H9 (cell line): ENCODE results near the gene GPR25. TPM values are rescaled to one million over a fixed set of nuclear protein-coding genes. Genes with fewer than 3 reads are reported as not detected.

Source experiments
- DNase-seq: peaks from one replicate; pipeline ENCODE4 v3.0.0-alpha.2; 2017
- H2AFZ ChIP-seq: one replicate; pipeline ENCODE4 v1.6.1; 2013; ENCODE audit warnings: mild to moderate bottlenecking, low read length, control low read depth, moderate library complexity
- H2AK5ac ChIP-seq: 2 replicates; pipeline ENCODE4 v1.6.1; 2013; ENCODE audit warnings: low read length, control low read depth, mixed read lengths; ENCODE audit not compliant: insufficient read length
- H2BK120ac ChIP-seq: one replicate; pipeline ENCODE4 v1.6.1; 2013; ENCODE audit warnings: low read depth, mild to moderate bottlenecking, low read length, control low read depth, inconsistent platforms; ENCODE audit not compliant: poor library complexity, severe bottlenecking
- H2BK12ac ChIP-seq: 2 replicates; pipeline ENCODE4 v1.6.1; 2013; ENCODE audit warnings: low read length, control low read depth, mixed read lengths, low read depth; ENCODE audit not compliant: insufficient read length
- H2BK15ac ChIP-seq: 2 replicates; pipeline ENCODE4 v1.6.1; 2013; ENCODE audit warnings: low read depth, low read length, control low read depth
- H2BK20ac ChIP-seq: one replicate; pipeline ENCODE4 v1.6.1; 2013; ENCODE audit warnings: low read depth, mild to moderate bottlenecking, low read length, control low read depth, inconsistent platforms; ENCODE audit not compliant: poor library complexity, severe bottlenecking
- H2BK5ac ChIP-seq: 2 replicates; pipeline ENCODE4 v1.6.1; 2013; ENCODE audit warnings: low read length, control low read depth, mixed read lengths; ENCODE audit not compliant: insufficient read length
- H3K14ac ChIP-seq: 2 replicates; pipeline ENCODE4 v1.6.1; 2013; ENCODE audit warnings: low read length, control low read depth; ENCODE audit not compliant: insufficient read depth
- H3K18ac ChIP-seq: 2 replicates; pipeline ENCODE4 v1.6.1; 2013; ENCODE audit warnings: low read depth, mild to moderate bottlenecking, mixed read lengths, low read length, control low read depth; ENCODE audit not compliant: insufficient read length
- H3K23ac ChIP-seq: 2 replicates; pipeline ENCODE4 v1.6.1; 2013; ENCODE audit warnings: low read length, control low read depth, mixed read lengths, low read depth; ENCODE audit not compliant: insufficient read length
- H3K23me2 ChIP-seq: 2 replicates; pipeline ENCODE4 v1.6.1; 2013; ENCODE audit warnings: low read depth, mild to moderate bottlenecking, mixed read lengths, low read length, control low read depth; ENCODE audit not compliant: insufficient read length, poor library complexity, severe bottlenecking
- H3K27ac ChIP-seq: 2 replicates; pipeline ENCODE4 v1.5.1; 2013; ENCODE audit warnings: low read length, control low read depth, mixed read lengths, low read depth; ENCODE audit not compliant: insufficient read length
- H3K27me3 ChIP-seq: 2 replicates; pipeline ENCODE4 v1.6.1; 2013; ENCODE audit warnings: low read length, control low read depth, inconsistent platforms; ENCODE audit not compliant: insufficient read depth
- H3K4ac ChIP-seq: 2 replicates; pipeline ENCODE4 v1.6.1; 2013; ENCODE audit warnings: low read depth, mild to moderate bottlenecking, control low read depth, inconsistent platforms, low read length, moderate library complexity
- H3K4me1 ChIP-seq: 2 replicates; pipeline ENCODE4 v1.6.1; 2013; ENCODE audit warnings: low read length, control low read depth, inconsistent platforms; ENCODE audit not compliant: insufficient read depth
- H3K4me2 ChIP-seq: 2 replicates; pipeline ENCODE4 v1.6.1; 2013; ENCODE audit warnings: low read length, control low read depth, mixed read lengths; ENCODE audit not compliant: insufficient read length, insufficient read depth
- H3K56ac ChIP-seq: 2 replicates; pipeline ENCODE4 v1.6.1; 2013; ENCODE audit warnings: low read depth, mild to moderate bottlenecking, mixed read lengths, low read length, control low read depth; ENCODE audit not compliant: insufficient read length
- H3K79me1 ChIP-seq: 2 replicates; pipeline ENCODE4 v1.6.1; 2013; ENCODE audit warnings: low read depth, mild to moderate bottlenecking, moderate library complexity, low read length, control low read depth, inconsistent platforms; ENCODE audit not compliant: insufficient read depth, poor library complexity, severe bottlenecking
- H3K79me2 ChIP-seq: 2 replicates; pipeline ENCODE4 v1.6.1; 2013; ENCODE audit warnings: low read length, control low read depth, inconsistent platforms; ENCODE audit not compliant: insufficient read depth
- H3K9ac ChIP-seq: 2 replicates; pipeline ENCODE4 v1.6.1; 2013; ENCODE audit warnings: low read length, control low read depth, mixed read lengths; ENCODE audit not compliant: insufficient read length; ENCODE audit errors: extremely low read depth
- H3K9me3 ChIP-seq: one replicate; pipeline ENCODE4 v1.6.1; 2013; ENCODE audit warnings: low read depth, low read length, inconsistent platforms; ENCODE audit not compliant: control insufficient read depth
- H3T11ph ChIP-seq: one replicate; pipeline ENCODE4 v1.6.1; 2013; ENCODE audit warnings: mild to moderate bottlenecking, low read length, control low read depth, inconsistent platforms
- H4K20me1 ChIP-seq: one replicate; pipeline ENCODE4 v1.6.1; 2013; ENCODE audit not compliant: control insufficient read depth, insufficient read length, insufficient read depth
- H4K5ac ChIP-seq: 2 replicates; pipeline ENCODE4 v1.6.1; 2013; ENCODE audit warnings: low read depth, mild to moderate bottlenecking, mixed read lengths, low read length, control low read depth; ENCODE audit not compliant: insufficient read length
- H4K8ac ChIP-seq: replicated peaks from 2 replicates; pipeline ENCODE4 v1.6.1; 2013; ENCODE audit warnings: low read length, control low read depth, mixed read lengths, low read depth; ENCODE audit not compliant: insufficient read length
- H4K91ac ChIP-seq: 2 replicates; pipeline ENCODE4 v1.6.1; 2013; ENCODE audit warnings: low read depth, mild to moderate bottlenecking, moderate library complexity, mixed read lengths, low read length, control low read depth; ENCODE audit not compliant: insufficient read length
- H3K27ac Mint-ChIP-seq, 3 experiments: 2 replicates in 2 of 3; 3 replicates in 1 of 3; pipeline ENCODE4 v1.8.0; 2020 to 2021; ENCODE audit warnings: mixed read lengths in 3 of 3, mild to moderate bottlenecking in 1 of 3, moderate library complexity in 1 of 3
- H3K27me3 Mint-ChIP-seq: 2 replicates; pipeline ENCODE4 v1.8.0; 2021; ENCODE audit warnings: low read depth, mild to moderate bottlenecking, moderate library complexity, mixed read lengths
- H3K36me3 Mint-ChIP-seq, 3 experiments: 2 replicates in 2 of 3; 3 replicates in 1 of 3; pipeline ENCODE4 v1.8.0; 2020 to 2021; ENCODE audit warnings: low read depth in 3 of 3, mixed read lengths in 3 of 3; ENCODE audit not compliant: insufficient read depth in 1 of 3
- H3K4me1 Mint-ChIP-seq, 2 experiments: 2 replicates each; pipeline ENCODE4 v1.8.0; 2020; ENCODE audit warnings: mixed read lengths in 2 of 2
- H3K4me3 Mint-ChIP-seq, 2 experiments: 2 replicates in 1 of 2; 3 replicates in 1 of 2; pipeline ENCODE4 v1.8.0; 2020 to 2021; ENCODE audit warnings: mild to moderate bottlenecking in 2 of 2, mixed read lengths in 2 of 2, moderate library complexity in 1 of 2
- H3K9me3 Mint-ChIP-seq, 2 experiments: 2 replicates in 1 of 2; 3 replicates in 1 of 2; pipeline ENCODE4 v1.8.0; 2020; ENCODE audit warnings: mild to moderate bottlenecking in 2 of 2, mixed read lengths in 2 of 2, moderate library complexity in 1 of 2
- WGBS: extraction: QIAGEN DNeasy Blood & Tissue Kit; methylation state at CpG from one replicate; pipeline ENCODE4 v1.1.7; 2013; ENCODE audit warnings: missing lambda C conversion rate, low lambda C conversion rate, mixed read lengths; ENCODE audit not compliant: insufficient read length; ENCODE audit errors: extremely low coverage; 5-methylcytosine and 5-hydroxymethylcytosine counted together
- total RNA-seq: library from RNA; stranded (reverse); gene quantifications from 2 replicates; pipeline ENCODE4 v1.2.1, GENCODE V29; 2021
- TF ChIP-seq, protein P1 (sequence below): fragments of 200-600 bp; sonication (generic); conservative IDR thresholded peaks from 3 replicates; pipeline ENCODE4 v1.8.0; 2021; ENCODE audit warnings: antibody characterized with exemption, mild to moderate bottlenecking

Gene GPR25
- total RNA-seq, 1 experiment from 2014 or later: not detected

DNA sequence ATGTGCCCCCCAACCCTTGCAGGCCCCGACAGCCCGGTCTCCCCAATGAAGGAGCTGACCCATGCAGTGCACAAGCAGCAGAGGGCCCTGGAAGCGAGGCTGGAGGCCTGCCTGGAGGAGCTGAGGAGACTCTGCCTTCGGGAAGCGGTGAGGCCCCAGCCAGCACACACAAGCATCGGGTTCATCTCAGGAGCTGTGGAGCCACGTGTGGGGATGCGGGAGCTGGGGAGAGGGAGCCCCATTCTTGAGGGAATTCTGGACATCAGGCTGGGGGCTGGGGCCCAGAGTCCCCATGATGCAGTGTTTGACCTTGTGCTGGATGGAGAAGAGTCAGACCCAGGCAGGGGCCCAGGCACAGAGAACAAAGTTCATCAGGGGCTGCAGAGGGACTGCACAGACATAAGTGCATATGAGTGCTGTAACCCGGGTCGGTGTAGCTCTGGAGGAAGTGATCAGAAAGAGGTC lies 26.7 kb downstream of the GPR25 start:
- no peaks in the 10 kb centered on the region for H3K27me3 ChIP-seq
- H3K14ac ChIP-seq: no peak overlapping the region
- H3K4me2 ChIP-seq: no peak overlapping the region
- no peak overlapping the region for H2BK12ac ChIP-seq
- H3K4me1 Mint-ChIP-seq: peaks cover 26 to 33% of the 10 kb centered on the region in 2 experiments
- no CpG with 5 or more reads among the region's 10 CpGs for WGBS
- H3K36me3 Mint-ChIP-seq: peaks cover 28 to 59% (median 52%) of the 10 kb centered on the region in 3 experiments; a peak in 6 of 7 replicates
- H3K27ac Mint-ChIP-seq: peak overlapping the region in 1 of 3 experiments; percentile 71; a peak in 1 of 7 replicates
- peaks cover 7% of the 10 kb centered on the region for H3K79me1 ChIP-seq
- no peak overlapping the region for H4K8ac ChIP-seq
- H3K9ac ChIP-seq: no peak overlapping the region
- H3K4me1 ChIP-seq: peaks cover 5% of the 10 kb centered on the region; the same call in 1 of the 2 replicates
- no peak overlapping the region for H2AFZ ChIP-seq
- no peak overlapping the region for H3K27ac ChIP-seq
- TF ChIP-seq, protein P1, sequence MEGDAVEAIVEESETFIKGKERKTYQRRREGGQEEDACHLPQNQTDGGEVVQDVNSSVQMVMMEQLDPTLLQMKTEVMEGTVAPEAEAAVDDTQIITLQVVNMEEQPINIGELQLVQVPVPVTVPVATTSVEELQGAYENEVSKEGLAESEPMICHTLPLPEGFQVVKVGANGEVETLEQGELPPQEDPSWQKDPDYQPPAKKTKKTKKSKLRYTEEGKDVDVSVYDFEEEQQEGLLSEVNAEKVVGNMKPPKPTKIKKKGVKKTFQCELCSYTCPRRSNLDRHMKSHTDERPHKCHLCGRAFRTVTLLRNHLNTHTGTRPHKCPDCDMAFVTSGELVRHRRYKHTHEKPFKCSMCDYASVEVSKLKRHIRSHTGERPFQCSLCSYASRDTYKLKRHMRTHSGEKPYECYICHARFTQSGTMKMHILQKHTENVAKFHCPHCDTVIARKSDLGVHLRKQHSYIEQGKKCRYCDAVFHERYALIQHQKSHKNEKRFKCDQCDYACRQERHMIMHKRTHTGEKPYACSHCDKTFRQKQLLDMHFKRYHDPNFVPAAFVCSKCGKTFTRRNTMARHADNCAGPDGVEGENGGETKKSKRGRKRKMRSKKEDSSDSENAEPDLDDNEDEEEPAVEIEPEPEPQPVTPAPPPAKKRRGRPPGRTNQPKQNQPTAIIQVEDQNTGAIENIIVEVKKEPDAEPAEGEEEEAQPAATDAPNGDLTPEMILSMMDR: no peak
- DNase-seq: no peak
- H3K18ac ChIP-seq: no peak overlapping the region
- H3K9me3 Mint-ChIP-seq: no peaks in the 10 kb centered on the region; a peak in 1 of 5 replicates
- H3K23ac ChIP-seq: no peak overlapping the region
- no peak overlapping the region for H3K4ac ChIP-seq
- H2AK5ac ChIP-seq: no peak overlapping the region
- H4K5ac ChIP-seq: no peak overlapping the region
- H4K91ac ChIP-seq: no peak overlapping the region
- H2BK120ac ChIP-seq: no peak overlapping the region
- no peak overlapping the region for H2BK15ac ChIP-seq
- H2BK5ac ChIP-seq: no peak overlapping the region
- H3K27me3 Mint-ChIP-seq: no peaks in the 10 kb centered on the region
- no peaks in the 10 kb centered on the region for H3K9me3 ChIP-seq
- H3K56ac ChIP-seq: no peak overlapping the region
- H4K20me1 ChIP-seq: peaks cover 2% of the 10 kb centered on the region
- no peak overlapping the region for H2BK20ac ChIP-seq
- H3T11ph ChIP-seq: no peak overlapping the region
- H3K4me3 Mint-ChIP-seq: no peak overlapping the region
- H3K79me2 ChIP-seq: peaks cover 11% of the 10 kb centered on the region; the same call in 1 of the 2 replicates
- no peaks in the 10 kb centered on the region for H3K23me2 ChIP-seq
